PC-3 (cell line): ENCODE measurements around the gene NSRP1. TPM values are rescaled to one million over a fixed set of nuclear protein-coding genes. Genes with fewer than 3 reads are reported as not detected.

Experiments used
- ATAC-seq: fragments of 200-7000 bp; cut with Tn5 transposase; 2 replicates; pipeline ENCODE4 v1.9.1; 2020; ENCODE audit warnings: mild to moderate bottlenecking, moderate library complexity
- BruUV-seq: library from RNA; stranded (reverse); fragments of 400-500 nt; replicated peaks from 2 replicates; lab custom pipeline; 2021; lab: Mats Ljungman, UMichigan
- CTCF ChIA-PET: fragments of 300-600 bp; sonication (Branson Sonifier 250); formaldehyde crosslinking; loops from one replicate; lab custom pipeline; 2022; ENCODE audit warnings: antibody characterized with exemption; lab: Charles Lee
- POLR2A ChIA-PET: fragments of 300-600 bp; sonication (Branson Sonifier 250); formaldehyde crosslinking; loops from one replicate; lab custom pipeline; 2022; ENCODE audit warnings: antibody characterized with exemption; ENCODE audit not compliant: unreplicated experiment; lab: Charles Lee
- DNase-seq: peaks from one replicate; pipeline ENCODE4 v3.0.0-alpha.2; 2015
- H2AFZ ChIP-seq: fragments of 300-600 bp; sonication (generic); 2 replicates; pipeline ENCODE4 v1.6.0; 2016; ENCODE audit warnings: antibody characterized with exemption, low read length
- H3F3A ChIP-seq: fragments of 300-600 bp; sonication (generic); one replicate; pipeline ENCODE4 v1.6.0; 2017; ENCODE audit warnings: antibody characterized with exemption, low read length, control low read depth, mild to moderate bottlenecking; ENCODE audit not compliant: unreplicated experiment
- H3K27ac ChIP-seq: fragments of 300-600 bp; sonication (generic); 2 replicates; pipeline ENCODE4 v1.5.1; 2016; ENCODE audit warnings: mild to moderate bottlenecking, low read length
- H3K27me3 ChIP-seq: fragments of 300-600 bp; sonication (generic); 2 replicates; pipeline ENCODE4 v1.6.1; 2016; ENCODE audit warnings: low read length, mixed read lengths
- H3K36me3 ChIP-seq: fragments of 300-600 bp; sonication (generic); 2 replicates; pipeline ENCODE4 v1.6.1; 2016; ENCODE audit warnings: low read depth, mixed run types, low read length, mixed read lengths
- H3K4me1 ChIP-seq: fragments of 300-600 bp; sonication (generic); 2 replicates; pipeline ENCODE4 v1.5.1; 2016; ENCODE audit warnings: low read length; ENCODE audit not compliant: insufficient read depth
- H3K4me2 ChIP-seq: fragments of 300-600 bp; sonication (generic); 2 replicates; pipeline ENCODE4 v1.6.0; 2016; ENCODE audit warnings: low read length
- H3K4me3 ChIP-seq: fragments of 300-600 bp; sonication (generic); 2 replicates; pipeline ENCODE4 v1.5.1; 2016; ENCODE audit warnings: mild to moderate bottlenecking, low read length, mixed read lengths
- H3K79me2 ChIP-seq: fragments of 300-600 bp; sonication (generic); 2 replicates; pipeline ENCODE4 v1.6.1; 2017; ENCODE audit warnings: low read length, mixed read lengths
- H3K9ac ChIP-seq: fragments of 300-600 bp; sonication (generic); 2 replicates; pipeline ENCODE4 v1.6.0; 2016; ENCODE audit warnings: mild to moderate bottlenecking, low read length
- H3K9me2 ChIP-seq: fragments of 300-600 bp; sonication (generic); replicated peaks from 2 replicates; pipeline ENCODE4 v1.6.1; 2016; ENCODE audit warnings: mixed run types, low read length, mixed read lengths
- H3K9me3 ChIP-seq: fragments of 300-600 bp; sonication (generic); 2 replicates; pipeline ENCODE4 v1.6.1; 2016; ENCODE audit warnings: low read length, mixed read lengths
- H4K20me1 ChIP-seq: fragments of 300-600 bp; sonication (generic); 2 replicates; pipeline ENCODE4 v1.6.1; 2016; ENCODE audit warnings: low read length, mixed read lengths
- CTCF ChIP-seq: fragments of 300-600 bp; sonication (generic); conservative IDR thresholded peaks from 2 replicates; pipeline ENCODE4 v1.5.1; 2017; ENCODE audit warnings: antibody characterized with exemption, low read depth, mild to moderate bottlenecking, low read length
- EZH2 ChIP-seq: fragments of 300-600 bp; sonication (generic); IDR thresholded peaks from one replicate; pipeline ENCODE4 v1.6.1; 2017; ENCODE audit warnings: antibody characterized with exemption, mild to moderate bottlenecking, low read length; ENCODE audit not compliant: unreplicated experiment
- EZH2phosphoT487 ChIP-seq: fragments of 300-600 bp; sonication (generic); IDR thresholded peaks from 2 replicates; pipeline ENCODE4 v1.6.1; 2018; ENCODE audit warnings: mild to moderate bottlenecking, antibody characterized with exemption, low read length, borderline replicate concordance
- intact Hi-C: fragments of 100-400 bp; cut with micrococcal nuclease; formaldehyde crosslinking; loops from 2 replicates; pipeline ENCODE4 v1.9.0; 2023
- total RNA-seq: library from RNA; depleted of rRNA; stranded (reverse); fragments of >200 nt; gene quantifications from 2 replicates; pipeline ENCODE4 v1.2.3, GENCODE V29; 2014

The NSRP1 gene
- total RNA-seq, 1 experiment from 2014 or later = 6.4 TPM

- Histone ChIP-seq H3K27me3 (no peaks in the 10 kb centered on the region), H3K27ac (no peak overlapping the region), H3K9ac (no peak overlapping the region), H3K36me3 (no peaks in the 10 kb centered on the region), H3K9me2 (no peaks in the 10 kb centered on the region), H3K79me2 (no peaks in the 10 kb centered on the region; the same call in 1 of the 2 replicates), H3K4me3 (no peak overlapping the region), H4K20me1 (0 out of 2 replicates have a peak, but pooled peaks cover 3% of the 10 kb centered on the region), H3K9me3 (no peaks in the 10 kb centered on the region), H3F3A (no peaks in the 10 kb centered on the region), H3K4me2 (peak overlapping the region; percentile 16; the same call in 1 of the 2 replicates), H3K4me1 (peaks cover 7% of the 10 kb centered on the region), H2AFZ (no peak overlapping the region)
- intact Hi-C loops = no loop called here
- ChIA-PET POLR2A (no interaction called here), CTCF (interaction anchor here (0.6 kb wide), 2 partner anchors 76 to 299 kb away, joined by 3 to 5 read pairs; no protein-coding TSS in a partner anchor)
- peak; percentile 41 for DNase-seq
- no TSS peak for BruUV-seq
- peak; percentile 37 for ATAC-seq
- TF ChIP-seq CTCF (no peak), EZH2phosphoT487 (no peak), EZH2 (no peak)
Measured at GRCh38 chr17:30172560-30172959, 55.9 kb downstream of the NSRP1 start.

- H2AFZ ChIP-seq = no peak overlapping the region
- no peak overlapping the region for H3K27ac ChIP-seq
- no peaks in the 10 kb centered on the region for H3F3A ChIP-seq
- H3K9me3 ChIP-seq = no peaks in the 10 kb centered on the region
- no peak for TF ChIP-seq CTCF
- TF ChIP-seq EZH2 = no peak
- TF ChIP-seq EZH2phosphoT487 = no peak
- H4K20me1 ChIP-seq = 0 out of 2 replicates have a peak, but pooled peaks cover 3% of the 10 kb centered on the region
- no peaks in the 10 kb centered on the region; the same call in 1 of the 2 replicates for H3K79me2 ChIP-seq
- no peaks in the 10 kb centered on the region for H3K27me3 ChIP-seq
- BruUV-seq = no TSS peak
- H3K4me3 ChIP-seq = no peak overlapping the region
- peaks cover 3% of the 10 kb centered on the region; the same call in 1 of the 2 replicates for H3K36me3 ChIP-seq
- DNase-seq = no peak
- intact Hi-C loops = no loop called here
- H3K4me1 ChIP-seq = peaks cover 7% of the 10 kb centered on the region
- H3K9me2 ChIP-seq = no peaks in the 10 kb centered on the region
- ChIA-PET CTCF (no interaction called here), POLR2A (no interaction called here)
- no peak for ATAC-seq
- no peak overlapping the region for H3K9ac ChIP-seq
- no peak overlapping the region for H3K4me2 ChIP-seq
Measured at GRCh38 chr17:30173649-30174048, 57.0 kb downstream of the NSRP1 start.

GRCh38 chr17:30174556-30174955 is 57.9 kb downstream of the NSRP1 start:
- Histone ChIP-seq H3F3A (no peaks in the 10 kb centered on the region), H3K4me3 (no peak overlapping the region), H3K9me2 (no peaks in the 10 kb centered on the region), H3K9me3 (no peaks in the 10 kb centered on the region), H3K9ac (no peak overlapping the region), H3K4me1 (peaks cover 7% of the 10 kb centered on the region), H3K27ac (no peak overlapping the region), H3K27me3 (no peaks in the 10 kb centered on the region), H3K4me2 (no peak overlapping the region), H3K36me3 (peaks cover 3% of the 10 kb centered on the region; the same call in 1 of the 2 replicates), H4K20me1 (0 out of 2 replicates have a peak, but pooled peaks cover 3% of the 10 kb centered on the region), H3K79me2 (no peaks in the 10 kb centered on the region; the same call in 1 of the 2 replicates), H2AFZ (no peak overlapping the region)
- POLR2A ChIA-PET = no interaction called here
- no peak for ATAC-seq
- no peak for DNase-seq
- intact Hi-C loops = no loop called here
- CTCF ChIA-PET = no interaction called here
- TF ChIP-seq EZH2 = no peak
- no peak for TF ChIP-seq CTCF
- no peak for TF ChIP-seq EZH2phosphoT487
- BruUV-seq = no TSS peak
